ENCODE data around the gene CDC73. TPM values are rescaled to one million over a fixed set of nuclear protein-coding genes. Genes with fewer than 3 reads are reported as not detected.

The CDC73 gene
- total RNA-seq, 2 experiments from 2014 or later = 12.9 to 50.0 TPM

DNA sequence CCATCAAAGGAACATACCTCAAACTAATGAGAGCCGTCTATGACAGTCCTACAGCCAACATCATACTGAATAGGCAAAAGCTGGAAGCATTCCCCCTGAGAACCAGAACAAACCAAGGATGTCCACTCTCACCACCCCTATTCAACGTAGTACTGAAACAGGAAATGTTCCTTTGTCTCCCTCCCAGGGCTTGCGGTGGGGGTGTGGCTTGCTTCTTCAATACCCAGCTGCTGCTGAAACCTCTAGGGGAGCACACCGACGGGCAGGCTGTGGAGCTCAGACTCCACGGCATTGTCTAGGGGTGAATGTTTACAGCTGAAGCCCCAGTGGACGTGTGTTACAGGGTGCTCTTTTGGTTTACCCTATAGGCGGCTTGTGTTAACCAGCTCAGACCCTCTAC is 95.1 kb downstream of the CDC73 start:
- CTCF ChIA-PET (ENCODE audit: unreplicated experiment) = no interaction called here
- no TSS peak for BruUV-seq (replicated peaks)

DNA sequence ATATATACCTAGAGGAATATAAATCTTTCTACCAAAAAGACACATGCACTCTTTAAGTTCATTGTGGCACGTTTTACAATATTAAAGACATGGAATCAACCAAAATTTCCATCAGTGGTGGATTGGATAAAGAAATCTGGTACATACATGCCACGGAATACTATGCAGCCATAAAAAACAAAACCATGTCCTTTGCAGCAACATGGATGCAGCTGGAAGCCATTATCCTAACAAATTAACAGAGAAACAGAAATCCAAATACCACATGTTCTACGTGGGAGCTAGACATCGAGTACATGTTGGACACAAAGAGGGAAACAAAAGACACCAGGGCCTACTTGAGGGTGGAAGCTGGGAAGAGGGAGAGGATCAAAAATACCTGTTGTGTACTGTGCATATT is 97.6 kb downstream of the CDC73 start:
- DNase-seq (ENCODE audit: low spot score) = no peak
- Histone ChIP-seq H4K20me1 (ENCODE audit: insufficient read depth, low read length) (no peaks in the 10 kb centered on the region), H3K4me3 (ENCODE audit: low read depth, low read length, poor library complexity, severe bottlenecking) (no peak overlapping the region), H3K9me2 (ENCODE audit: insufficient read depth, low read length) (no peaks in the 10 kb centered on the region), H3K4me1 (ENCODE audit: insufficient read depth, low read length, poor library complexity, severe bottlenecking) (no peaks in the 10 kb centered on the region), H3K36me3 (ENCODE audit: insufficient read depth, low read length) (peaks cover 45% of the 10 kb centered on the region), H3K27ac (ENCODE audit: low read depth, low read length, poor library complexity, severe bottlenecking) (no peak overlapping the region), H3K79me2 (ENCODE audit: insufficient read depth, low read depth, low read length) (no peaks in the 10 kb centered on the region), H3K4me2 (ENCODE audit: low read length) (no peak overlapping the region), H2AFZ (ENCODE audit: low read length) (no peak overlapping the region), H3K9me3 (ENCODE audit: low read length) (no peaks in the 10 kb centered on the region)
- BruUV-seq (replicated peaks) = no TSS peak
- no peak for TF ChIP-seq EZH2phosphoT487 (IDR thresholded peaks at IDR 0.05; ENCODE audit: borderline replicate concordance, low read depth, low read length)
- ChIA-PET CTCF (ENCODE audit: unreplicated experiment) (no interaction called here), POLR2A (interaction anchor here (1.5 kb wide), 1 partner anchor 96 kb away, joined by 3 read pairs; no protein-coding TSS in a partner anchor)
- intact Hi-C loops (cut with micrococcal nuclease; ENCODE audit: unreplicated experiment) = no loop called here

More for the DNA sequence above, 95.1 kb downstream of the CDC73 start:
- Histone ChIP-seq H3K4me1 (ENCODE audit: insufficient read depth, low read length, poor library complexity, severe bottlenecking) (no peaks in the 10 kb centered on the region), H3K4me2 (ENCODE audit: low read length) (no peak overlapping the region), H3K9me2 (ENCODE audit: insufficient read depth, low read length) (no peaks in the 10 kb centered on the region), H3K36me3 (ENCODE audit: insufficient read depth, low read length) (peaks cover 57% of the 10 kb centered on the region), H3K27ac (ENCODE audit: low read depth, low read length, poor library complexity, severe bottlenecking) (no peak overlapping the region), H4K20me1 (ENCODE audit: insufficient read depth, low read length) (no peaks in the 10 kb centered on the region), H2AFZ (ENCODE audit: low read length) (no peak overlapping the region), H3K79me2 (ENCODE audit: insufficient read depth, low read depth, low read length) (no peaks in the 10 kb centered on the region), H3K9me3 (ENCODE audit: low read length) (no peaks in the 10 kb centered on the region), H3K4me3 (ENCODE audit: low read depth, low read length, poor library complexity, severe bottlenecking) (no peak overlapping the region)
- intact Hi-C loops (cut with micrococcal nuclease; ENCODE audit: unreplicated experiment) = no loop called here
- DNase-seq (ENCODE audit: low spot score) = no peak
- POLR2A ChIA-PET = interaction anchor here (0.5 to 0.8 kb wide), 2 partner anchors 14 to 838 kb away, joined by 3 read pairs; no protein-coding TSS in a partner anchor
- no peak for TF ChIP-seq EZH2phosphoT487 (IDR thresholded peaks at IDR 0.05; ENCODE audit: borderline replicate concordance, low read depth, low read length)
- no peak for TF ChIP-seq CTCF (conservative IDR thresholded peaks at IDR 0.05; ENCODE audit: low read length)

- no peaks in the 10 kb centered on the region for H3K9me2 ChIP-seq (ENCODE audit: insufficient read depth, low read length)
- H3K4me2 ChIP-seq (ENCODE audit: low read length) = no peak overlapping the region
- DNase-seq (ENCODE audit: low spot score) = no peak
- intact Hi-C loops (cut with micrococcal nuclease; ENCODE audit: unreplicated experiment) = no loop called here
- POLR2A ChIA-PET = interaction anchor here (0.6 kb wide), 1 partner anchor 16 kb away, joined by 3 read pairs; no protein-coding TSS in a partner anchor
- no peaks in the 10 kb centered on the region for H3K9me3 ChIP-seq (ENCODE audit: low read length)
- no peaks in the 10 kb centered on the region for H4K20me1 ChIP-seq (ENCODE audit: insufficient read depth, low read length)
- no peak overlapping the region for H2AFZ ChIP-seq (ENCODE audit: low read length)
- TF ChIP-seq CTCF (conservative IDR thresholded peaks at IDR 0.05; ENCODE audit: low read length) = no peak
- TF ChIP-seq EZH2phosphoT487 (IDR thresholded peaks at IDR 0.05; ENCODE audit: borderline replicate concordance, low read depth, low read length) = no peak
- H3K4me1 ChIP-seq (ENCODE audit: insufficient read depth, low read length, poor library complexity, severe bottlenecking) = no peaks in the 10 kb centered on the region
- CTCF ChIA-PET (ENCODE audit: unreplicated experiment) = no interaction called here
- no peaks in the 10 kb centered on the region for H3K79me2 ChIP-seq (ENCODE audit: insufficient read depth, low read depth, low read length)
- H3K4me3 ChIP-seq (ENCODE audit: low read depth, low read length, poor library complexity, severe bottlenecking) = no peak overlapping the region
- no TSS peak for BruUV-seq (replicated peaks)
- peaks cover 31% of the 10 kb centered on the region for H3K36me3 ChIP-seq (ENCODE audit: insufficient read depth, low read length)
- H3K27ac ChIP-seq (ENCODE audit: low read depth, low read length, poor library complexity, severe bottlenecking) = no peak overlapping the region
Measured at GRCh38 chr1:193221651-193222050, 99.8 kb downstream of the CDC73 start.
